Measurements from ENCODE around the gene KCNMB1. TPM values are rescaled to one million over a fixed set of nuclear protein-coding genes. Genes with fewer than 3 reads are reported as not detected.

The KCNMB1 gene
- total and polyA plus RNA-seq, 10 of the 15 experiments (the other 5 are each of a cell fraction or from before 2014, with no cell fraction given), result 1.2 to 3.6 (median 2.6) TPM

GRCh38 chr5:170388818-170389549, at the start of gene KCNMB1 (continued):
- TF ChIP-seq SP1 (IDR thresholded peaks at IDR 0.05; ENCODE audit: low read depth, low read length) (no peak), MTA2 (IDR thresholded peaks at IDR 0.05; ENCODE audit: low read depth) (no peak), YY1 (IDR thresholded peaks at IDR 0.05; ENCODE audit: low read depth, low read length) (peak; percentile 16; the same call in 1 of the 2 replicates), EGR1 (IDR thresholded peaks at IDR 0.05; ENCODE audit: borderline replicate concordance in 1 of 2, low read depth in 2 of 2, low read length in 2 of 2) (no peak), SRF (IDR thresholded peaks at IDR 0.05; ENCODE audit: low read depth in 2 of 2, low read length in 2 of 2) (peak; percentile 90 to 95), POLR2A (IDR thresholded peaks at IDR 0.05; ENCODE audit: low read depth, low read length) (no peak), MEF2B (IDR thresholded peaks at IDR 0.05; ENCODE audit: partially characterized antibody, poor library complexity, severe bottlenecking) (peak; percentile 10)
- TF ChIP-seq, protein P1, sequence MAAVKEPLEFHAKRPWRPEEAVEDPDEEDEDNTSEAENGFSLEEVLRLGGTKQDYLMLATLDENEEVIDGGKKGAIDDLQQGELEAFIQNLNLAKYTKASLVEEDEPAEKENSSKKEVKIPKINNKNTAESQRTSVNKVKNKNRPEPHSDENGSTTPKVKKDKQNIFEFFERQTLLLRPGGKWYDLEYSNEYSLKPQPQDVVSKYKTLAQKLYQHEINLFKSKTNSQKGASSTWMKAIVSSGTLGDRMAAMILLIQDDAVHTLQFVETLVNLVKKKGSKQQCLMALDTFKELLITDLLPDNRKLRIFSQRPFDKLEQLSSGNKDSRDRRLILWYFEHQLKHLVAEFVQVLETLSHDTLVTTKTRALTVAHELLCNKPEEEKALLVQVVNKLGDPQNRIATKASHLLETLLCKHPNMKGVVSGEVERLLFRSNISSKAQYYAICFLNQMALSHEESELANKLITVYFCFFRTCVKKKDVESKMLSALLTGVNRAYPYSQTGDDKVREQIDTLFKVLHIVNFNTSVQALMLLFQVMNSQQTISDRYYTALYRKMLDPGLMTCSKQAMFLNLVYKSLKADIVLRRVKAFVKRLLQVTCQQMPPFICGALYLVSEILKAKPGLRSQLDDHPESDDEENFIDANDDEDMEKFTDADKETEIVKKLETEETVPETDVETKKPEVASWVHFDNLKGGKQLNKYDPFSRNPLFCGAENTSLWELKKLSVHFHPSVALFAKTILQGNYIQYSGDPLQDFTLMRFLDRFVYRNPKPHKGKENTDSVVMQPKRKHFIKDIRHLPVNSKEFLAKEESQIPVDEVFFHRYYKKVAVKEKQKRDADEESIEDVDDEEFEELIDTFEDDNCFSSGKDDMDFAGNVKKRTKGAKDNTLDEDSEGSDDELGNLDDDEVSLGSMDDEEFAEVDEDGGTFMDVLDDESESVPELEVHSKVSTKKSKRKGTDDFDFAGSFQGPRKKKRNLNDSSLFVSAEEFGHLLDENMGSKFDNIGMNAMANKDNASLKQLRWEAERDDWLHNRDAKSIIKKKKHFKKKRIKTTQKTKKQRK (IDR thresholded peaks at IDR 0.05; ENCODE audit: low read depth, low read length), result no peak

GRCh38 chr5:170438581-170438980, 49.4 kb upstream of the KCNMB1 start:
- H3K4me1 ChIP-seq (ENCODE audit: control insufficient read depth, insufficient read depth, low read length), result no peaks in the 10 kb centered on the region
- BruUV-seq (replicated peaks), result no TSS peak
- 16% methylated on average over 8 of the region's 8 CpGs for WGBS (ENCODE audit: insufficient coverage, insufficient replicate concordance, low lambda C conversion rate, missing lambda C conversion rate)
- no peak for ATAC-seq
- no peak overlapping the region for H2AFZ ChIP-seq (ENCODE audit: control insufficient read depth, low read depth, low read length)
- ChIA-PET SMC1A (ENCODE audit: uncharacterized antibody, unreplicated experiment) (no interaction called here), RAD21 (ENCODE audit: unreplicated experiment) (no interaction called here), CTCF (interaction anchor here (1.1 kb wide), 1 partner anchor 186 kb away, joined by 4 read pairs; no protein-coding TSS in a partner anchor), POLR2A (no interaction called here)
- H3K9ac ChIP-seq (ENCODE audit: control insufficient read depth, insufficient read depth, low read length), result no peak overlapping the region
- H3K79me2 ChIP-seq (ENCODE audit: control insufficient read depth, insufficient read depth, low read length), result no peaks in the 10 kb centered on the region
- no peaks in the 10 kb centered on the region; a peak in 2 of 4 replicates for H3K27me3 ChIP-seq (replicated peaks in 1 of 2; ENCODE audit: control insufficient read depth in 2 of 2, insufficient read depth in 2 of 2, low read length in 1 of 2)
- in situ Hi-C loops (cut with MboI) (no loop called here), intact Hi-C loops (cut with micrococcal nuclease; ENCODE audit: unreplicated experiment) (no loop called here)
- no peaks in the 10 kb centered on the region for H3K36me3 ChIP-seq (ENCODE audit: control insufficient read depth in 2 of 2, insufficient read depth in 2 of 2, low read length in 1 of 2)
- H3K4me3 ChIP-seq, result no peak overlapping the region
- no peak for FAIRE-seq
- no peaks in the 10 kb centered on the region for H3K9me3 ChIP-seq (replicated peaks; ENCODE audit: control insufficient read depth, insufficient read depth, low read length)
- no peak overlapping the region for H3K27ac ChIP-seq (ENCODE audit: control insufficient read depth, insufficient read depth)
- DNase-seq (ENCODE audit: low read depth, low spot score), result no peak
- no peak overlapping the region for H3K4me2 ChIP-seq (ENCODE audit: control insufficient read depth, insufficient read depth)
- no peaks in the 10 kb centered on the region for H4K20me1 ChIP-seq (ENCODE audit: control insufficient read depth, insufficient read depth)
- no peak for TF ChIP-seq BCL3 (IDR thresholded peaks at IDR 0.05; ENCODE audit: borderline replicate concordance, insufficient read depth, low read depth, low read length, poor library complexity, severe bottlenecking)
- TF ChIP-seq, protein P2, sequence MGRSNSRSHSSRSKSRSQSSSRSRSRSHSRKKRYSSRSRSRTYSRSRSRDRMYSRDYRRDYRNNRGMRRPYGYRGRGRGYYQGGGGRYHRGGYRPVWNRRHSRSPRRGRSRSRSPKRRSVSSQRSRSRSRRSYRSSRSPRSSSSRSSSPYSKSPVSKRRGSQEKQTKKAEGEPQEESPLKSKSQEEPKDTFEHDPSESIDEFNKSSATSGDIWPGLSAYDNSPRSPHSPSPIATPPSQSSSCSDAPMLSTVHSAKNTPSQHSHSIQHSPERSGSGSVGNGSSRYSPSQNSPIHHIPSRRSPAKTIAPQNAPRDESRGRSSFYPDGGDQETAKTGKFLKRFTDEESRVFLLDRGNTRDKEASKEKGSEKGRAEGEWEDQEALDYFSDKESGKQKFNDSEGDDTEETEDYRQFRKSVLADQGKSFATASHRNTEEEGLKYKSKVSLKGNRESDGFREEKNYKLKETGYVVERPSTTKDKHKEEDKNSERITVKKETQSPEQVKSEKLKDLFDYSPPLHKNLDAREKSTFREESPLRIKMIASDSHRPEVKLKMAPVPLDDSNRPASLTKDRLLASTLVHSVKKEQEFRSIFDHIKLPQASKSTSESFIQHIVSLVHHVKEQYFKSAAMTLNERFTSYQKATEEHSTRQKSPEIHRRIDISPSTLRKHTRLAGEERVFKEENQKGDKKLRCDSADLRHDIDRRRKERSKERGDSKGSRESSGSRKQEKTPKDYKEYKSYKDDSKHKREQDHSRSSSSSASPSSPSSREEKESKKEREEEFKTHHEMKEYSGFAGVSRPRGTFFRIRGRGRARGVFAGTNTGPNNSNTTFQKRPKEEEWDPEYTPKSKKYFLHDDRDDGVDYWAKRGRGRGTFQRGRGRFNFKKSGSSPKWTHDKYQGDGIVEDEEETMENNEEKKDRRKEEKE (IDR thresholded peaks at IDR 0.05), result no peak
